ENCODE data around the gene GSTA2.
"Not testable (repeated sequence)": the region's sequence is repeated elsewhere in the genome, so short reads cannot be mapped to it uniquely, and the experiment has no call there.

Gene GSTA2

DNA sequence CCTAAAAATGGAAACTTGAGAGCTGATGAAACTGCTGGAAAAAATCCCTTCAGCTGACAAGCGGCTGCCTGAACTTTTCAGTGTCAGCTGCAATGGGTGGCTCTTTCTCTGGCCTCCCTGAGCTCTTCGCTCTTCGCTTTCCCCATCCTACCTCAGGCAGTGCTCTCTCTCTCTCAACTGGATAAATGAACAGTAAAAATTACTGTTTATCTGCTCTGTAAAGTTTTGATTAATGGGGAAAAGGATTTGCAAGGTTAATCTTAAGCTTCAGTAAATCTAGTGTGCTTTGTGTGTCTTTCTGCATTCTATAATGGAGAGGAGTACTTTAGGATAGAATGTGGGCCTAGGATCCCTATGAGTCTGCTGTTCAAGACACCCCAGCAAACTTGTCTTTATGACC is 57.3 kb downstream of the GSTA2 start:
- H3K9me3 ChIP-seq (ENCODE audit: insufficient read depth, low read length, severe bottlenecking) = peaks cover 8% of the 10 kb centered on the region

GRCh38 chr6:52704781-52705502 is 58.3 kb downstream of the GSTA2 start:
- not testable (repeated sequence) for ATAC-seq (ENCODE audit: insufficient read depth, low read depth); H3K4me2 ChIP-seq (ENCODE audit: insufficient read depth, low read length); H3K9me3 ChIP-seq (ENCODE audit: insufficient read depth, low read length, severe bottlenecking); H4K20me1 ChIP-seq (ENCODE audit: insufficient read depth, low read length); H3K36me3 ChIP-seq (ENCODE audit: insufficient read depth, low read length); H3K4me1 ChIP-seq (ENCODE audit: insufficient read depth, low read length); H3K4me3 ChIP-seq (ENCODE audit: low read depth in 1 of 2, low read length in 2 of 2); H2AFZ ChIP-seq (ENCODE audit: low read depth, low read length); H3K79me2 ChIP-seq (ENCODE audit: insufficient read depth, low read length); H3K27me3 ChIP-seq (ENCODE audit: insufficient read depth, low read length, poor library complexity); DNase-seq; H3K9ac ChIP-seq (ENCODE audit: low read depth, low read length); H3K27ac ChIP-seq (ENCODE audit: low read length)

More for the DNA sequence above, 57.3 kb downstream of the GSTA2 start:
- no peak for TF ChIP-seq CTCF (IDR thresholded peaks at IDR 0.05; ENCODE audit: borderline replicate concordance, extremely low read depth, low read length, poor library complexity, severe bottlenecking)
- TF ChIP-seq EZH2 (IDR thresholded peaks at IDR 0.05; ENCODE audit: borderline replicate concordance, low read depth, low read length, severe bottlenecking) = no peak
- Histone ChIP-seq H3K4me3 (ENCODE audit: low read depth in 1 of 2, low read length in 2 of 2) (no peak overlapping the region), H3K4me2 (ENCODE audit: insufficient read depth, low read length) (no peak overlapping the region), H4K20me1 (ENCODE audit: insufficient read depth, low read length) (no peaks in the 10 kb centered on the region), H2AFZ (ENCODE audit: low read depth, low read length) (no peak overlapping the region), H3K27me3 (ENCODE audit: insufficient read depth, low read length, poor library complexity) (no peaks in the 10 kb centered on the region), H3K79me2 (ENCODE audit: insufficient read depth, low read length) (no peaks in the 10 kb centered on the region), H3K9ac (ENCODE audit: low read depth, low read length) (no peak overlapping the region), H3K36me3 (ENCODE audit: insufficient read depth, low read length) (no peaks in the 10 kb centered on the region), H3K27ac (ENCODE audit: low read length) (no peak overlapping the region), H3K4me1 (ENCODE audit: insufficient read depth, low read length) (no peaks in the 10 kb centered on the region)
- ATAC-seq (ENCODE audit: insufficient read depth, low read depth) (no peak), DNase-seq (no peak)

- Histone ChIP-seq H3K9ac (ENCODE audit: low read depth, low read length) (no peak overlapping the region), H3K79me2 (ENCODE audit: insufficient read depth, low read length) (no peaks in the 10 kb centered on the region), H3K36me3 (ENCODE audit: insufficient read depth, low read length) (no peaks in the 10 kb centered on the region), H3K4me1 (ENCODE audit: insufficient read depth, low read length) (no peaks in the 10 kb centered on the region), H2AFZ (ENCODE audit: low read depth, low read length) (no peak overlapping the region), H3K27ac (ENCODE audit: low read length) (no peak overlapping the region), H3K27me3 (ENCODE audit: insufficient read depth, low read length, poor library complexity) (peaks cover 9% of the 10 kb centered on the region), H3K4me2 (ENCODE audit: insufficient read depth, low read length) (no peak overlapping the region), H3K9me3 (ENCODE audit: insufficient read depth, low read length, severe bottlenecking) (peaks cover 8% of the 10 kb centered on the region), H3K4me3 (ENCODE audit: low read depth in 1 of 2, low read length in 2 of 2) (no peak overlapping the region), H4K20me1 (ENCODE audit: insufficient read depth, low read length) (no peaks in the 10 kb centered on the region)
- DNase-seq (no peak), ATAC-seq (ENCODE audit: insufficient read depth, low read depth) (no peak)
- TF ChIP-seq CTCF (IDR thresholded peaks at IDR 0.05; ENCODE audit: borderline replicate concordance, extremely low read depth, low read length, poor library complexity, severe bottlenecking) (no peak), EZH2 (IDR thresholded peaks at IDR 0.05; ENCODE audit: borderline replicate concordance, low read depth, low read length, severe bottlenecking) (no peak)
These were observed 59.2 kb downstream of the GSTA2 start for GRCh38 chr6:52704060-52704459.
